H9 (cell line): ENCODE data around the gene SMARCE1. TPM values are rescaled to one million over a fixed set of nuclear protein-coding genes. Genes with fewer than 3 reads are reported as not detected.

Experiments
- DNase-seq: peaks from one replicate; pipeline ENCODE4 v3.0.0-alpha.2; 2017
- H2AFZ ChIP-seq: one replicate; pipeline ENCODE4 v1.6.1; 2013; ENCODE audit warnings: mild to moderate bottlenecking, low read length, control low read depth, moderate library complexity
- H2AK5ac ChIP-seq: 2 replicates; pipeline ENCODE4 v1.6.1; 2013; ENCODE audit warnings: low read length, control low read depth, mixed read lengths; ENCODE audit not compliant: insufficient read length
- H2BK120ac ChIP-seq: one replicate; pipeline ENCODE4 v1.6.1; 2013; ENCODE audit warnings: low read depth, mild to moderate bottlenecking, low read length, control low read depth, inconsistent platforms; ENCODE audit not compliant: poor library complexity, severe bottlenecking
- H2BK12ac ChIP-seq: 2 replicates; pipeline ENCODE4 v1.6.1; 2013; ENCODE audit warnings: low read length, control low read depth, mixed read lengths, low read depth; ENCODE audit not compliant: insufficient read length
- H2BK15ac ChIP-seq: 2 replicates; pipeline ENCODE4 v1.6.1; 2013; ENCODE audit warnings: low read depth, low read length, control low read depth
- H2BK20ac ChIP-seq: one replicate; pipeline ENCODE4 v1.6.1; 2013; ENCODE audit warnings: low read depth, mild to moderate bottlenecking, low read length, control low read depth, inconsistent platforms; ENCODE audit not compliant: poor library complexity, severe bottlenecking
- H2BK5ac ChIP-seq: 2 replicates; pipeline ENCODE4 v1.6.1; 2013; ENCODE audit warnings: low read length, control low read depth, mixed read lengths; ENCODE audit not compliant: insufficient read length
- H3K14ac ChIP-seq: 2 replicates; pipeline ENCODE4 v1.6.1; 2013; ENCODE audit warnings: low read length, control low read depth; ENCODE audit not compliant: insufficient read depth
- H3K18ac ChIP-seq: 2 replicates; pipeline ENCODE4 v1.6.1; 2013; ENCODE audit warnings: low read depth, mild to moderate bottlenecking, mixed read lengths, low read length, control low read depth; ENCODE audit not compliant: insufficient read length
- H3K23ac ChIP-seq: 2 replicates; pipeline ENCODE4 v1.6.1; 2013; ENCODE audit warnings: low read length, control low read depth, mixed read lengths, low read depth; ENCODE audit not compliant: insufficient read length
- H3K23me2 ChIP-seq: 2 replicates; pipeline ENCODE4 v1.6.1; 2013; ENCODE audit warnings: low read depth, mild to moderate bottlenecking, mixed read lengths, low read length, control low read depth; ENCODE audit not compliant: insufficient read length, poor library complexity, severe bottlenecking
- H3K27ac ChIP-seq: 2 replicates; pipeline ENCODE4 v1.5.1; 2013; ENCODE audit warnings: low read length, control low read depth, mixed read lengths, low read depth; ENCODE audit not compliant: insufficient read length
- H3K27me3 ChIP-seq: 2 replicates; pipeline ENCODE4 v1.6.1; 2013; ENCODE audit warnings: low read length, control low read depth, inconsistent platforms; ENCODE audit not compliant: insufficient read depth
- H3K4ac ChIP-seq: 2 replicates; pipeline ENCODE4 v1.6.1; 2013; ENCODE audit warnings: low read depth, mild to moderate bottlenecking, control low read depth, inconsistent platforms, low read length, moderate library complexity
- H3K4me1 ChIP-seq: 2 replicates; pipeline ENCODE4 v1.6.1; 2013; ENCODE audit warnings: low read length, control low read depth, inconsistent platforms; ENCODE audit not compliant: insufficient read depth
- H3K4me2 ChIP-seq: 2 replicates; pipeline ENCODE4 v1.6.1; 2013; ENCODE audit warnings: low read length, control low read depth, mixed read lengths; ENCODE audit not compliant: insufficient read length, insufficient read depth
- H3K56ac ChIP-seq: 2 replicates; pipeline ENCODE4 v1.6.1; 2013; ENCODE audit warnings: low read depth, mild to moderate bottlenecking, mixed read lengths, low read length, control low read depth; ENCODE audit not compliant: insufficient read length
- H3K79me1 ChIP-seq: 2 replicates; pipeline ENCODE4 v1.6.1; 2013; ENCODE audit warnings: low read depth, mild to moderate bottlenecking, moderate library complexity, low read length, control low read depth, inconsistent platforms; ENCODE audit not compliant: insufficient read depth, poor library complexity, severe bottlenecking
- H3K79me2 ChIP-seq: 2 replicates; pipeline ENCODE4 v1.6.1; 2013; ENCODE audit warnings: low read length, control low read depth, inconsistent platforms; ENCODE audit not compliant: insufficient read depth
- H3K9ac ChIP-seq: 2 replicates; pipeline ENCODE4 v1.6.1; 2013; ENCODE audit warnings: low read length, control low read depth, mixed read lengths; ENCODE audit not compliant: insufficient read length; ENCODE audit errors: extremely low read depth
- H3K9me3 ChIP-seq: one replicate; pipeline ENCODE4 v1.6.1; 2013; ENCODE audit warnings: low read depth, low read length, inconsistent platforms; ENCODE audit not compliant: control insufficient read depth
- H3T11ph ChIP-seq: one replicate; pipeline ENCODE4 v1.6.1; 2013; ENCODE audit warnings: mild to moderate bottlenecking, low read length, control low read depth, inconsistent platforms
- H4K20me1 ChIP-seq: one replicate; pipeline ENCODE4 v1.6.1; 2013; ENCODE audit not compliant: control insufficient read depth, insufficient read length, insufficient read depth
- H4K5ac ChIP-seq: 2 replicates; pipeline ENCODE4 v1.6.1; 2013; ENCODE audit warnings: low read depth, mild to moderate bottlenecking, mixed read lengths, low read length, control low read depth; ENCODE audit not compliant: insufficient read length
- H4K8ac ChIP-seq: replicated peaks from 2 replicates; pipeline ENCODE4 v1.6.1; 2013; ENCODE audit warnings: low read length, control low read depth, mixed read lengths, low read depth; ENCODE audit not compliant: insufficient read length
- H4K91ac ChIP-seq: 2 replicates; pipeline ENCODE4 v1.6.1; 2013; ENCODE audit warnings: low read depth, mild to moderate bottlenecking, moderate library complexity, mixed read lengths, low read length, control low read depth; ENCODE audit not compliant: insufficient read length
- H3K27ac Mint-ChIP-seq, 3 experiments: 2 replicates in 2 of 3; 3 replicates in 1 of 3; pipeline ENCODE4 v1.8.0; 2020 to 2021; ENCODE audit warnings: mixed read lengths in 3 of 3, mild to moderate bottlenecking in 1 of 3, moderate library complexity in 1 of 3
- H3K27me3 Mint-ChIP-seq: 2 replicates; pipeline ENCODE4 v1.8.0; 2021; ENCODE audit warnings: low read depth, mild to moderate bottlenecking, moderate library complexity, mixed read lengths
- H3K36me3 Mint-ChIP-seq, 3 experiments: 2 replicates in 2 of 3; 3 replicates in 1 of 3; pipeline ENCODE4 v1.8.0; 2020 to 2021; ENCODE audit warnings: low read depth in 3 of 3, mixed read lengths in 3 of 3; ENCODE audit not compliant: insufficient read depth in 1 of 3
- H3K4me1 Mint-ChIP-seq, 2 experiments: 2 replicates each; pipeline ENCODE4 v1.8.0; 2020; ENCODE audit warnings: mixed read lengths in 2 of 2
- H3K4me3 Mint-ChIP-seq, 2 experiments: 2 replicates in 1 of 2; 3 replicates in 1 of 2; pipeline ENCODE4 v1.8.0; 2020 to 2021; ENCODE audit warnings: mild to moderate bottlenecking in 2 of 2, mixed read lengths in 2 of 2, moderate library complexity in 1 of 2
- H3K9me3 Mint-ChIP-seq, 2 experiments: 2 replicates in 1 of 2; 3 replicates in 1 of 2; pipeline ENCODE4 v1.8.0; 2020; ENCODE audit warnings: mild to moderate bottlenecking in 2 of 2, mixed read lengths in 2 of 2, moderate library complexity in 1 of 2
- CTCF ChIP-seq: fragments of 200-600 bp; sonication (generic); conservative IDR thresholded peaks from 3 replicates; pipeline ENCODE4 v1.8.0; 2021; ENCODE audit warnings: antibody characterized with exemption, mild to moderate bottlenecking
- WGBS: extraction: QIAGEN DNeasy Blood & Tissue Kit; methylation state at CpG from one replicate; pipeline ENCODE4 v1.1.7; 2013; ENCODE audit warnings: missing lambda C conversion rate, low lambda C conversion rate, mixed read lengths; ENCODE audit not compliant: insufficient read length; ENCODE audit errors: extremely low coverage; 5-methylcytosine and 5-hydroxymethylcytosine counted together
- total RNA-seq: library from RNA; stranded (reverse); gene quantifications from 2 replicates; pipeline ENCODE4 v1.2.1, GENCODE V29; 2021

SMARCE1 gene
- total RNA-seq, 1 experiment from 2014 or later: 122 TPM

- Mint-ChIP-seq H3K4me1 (no peaks in the 10 kb centered on the region), H3K4me3 (no peak overlapping the region), H3K27me3 (peaks cover 7% of the 10 kb centered on the region), H3K9me3 (no peaks in the 10 kb centered on the region), H3K36me3 (no peaks in the 10 kb centered on the region), H3K27ac (no peak overlapping the region)
- no peak overlapping the region for H3T11ph ChIP-seq
- H2BK20ac ChIP-seq: no peak overlapping the region
- H3K9me3 ChIP-seq: no peaks in the 10 kb centered on the region
- no peaks in the 10 kb centered on the region for H3K79me1 ChIP-seq
- H3K23ac ChIP-seq: no peak overlapping the region
- no peak overlapping the region for H2BK5ac ChIP-seq
- no peak overlapping the region for H4K91ac ChIP-seq
- no peak overlapping the region for H3K18ac ChIP-seq
- no peak for DNase-seq
- WGBS: no CpG with 5 or more reads among the region's 4 CpGs
- H3K56ac ChIP-seq: no peak overlapping the region
- no peaks in the 10 kb centered on the region for H3K79me2 ChIP-seq
- H4K20me1 ChIP-seq: no peaks in the 10 kb centered on the region
- H2AFZ ChIP-seq: no peak overlapping the region
- no peak overlapping the region for H2AK5ac ChIP-seq
- H3K9ac ChIP-seq: no peak overlapping the region
- no peak overlapping the region for H2BK12ac ChIP-seq
- no peak overlapping the region for H4K5ac ChIP-seq
- H4K8ac ChIP-seq: no peak overlapping the region
- no peak overlapping the region for H3K27ac ChIP-seq
- H2BK15ac ChIP-seq: no peak overlapping the region
- H3K27me3 ChIP-seq: no peaks in the 10 kb centered on the region
- no peak overlapping the region for H2BK120ac ChIP-seq
- H3K14ac ChIP-seq: no peak overlapping the region
- no peaks in the 10 kb centered on the region for H3K23me2 ChIP-seq
- TF ChIP-seq CTCF: no peak
- no peak overlapping the region for H3K4ac ChIP-seq
- no peak overlapping the region for H3K4me2 ChIP-seq
- H3K4me1 ChIP-seq: no peaks in the 10 kb centered on the region
These were observed 38.6 kb upstream of the SMARCE1 start for GRCh38 chr17:40686192-40686591.
